HG03442 (cell line): ENCODE measurements around the gene LYPD1.

Source experiments
- ATAC-seq: cut with Tn5 transposase; IDR thresholded peaks from one replicate; pipeline ENCODE4 v1.9.1; 2021; ENCODE audit warnings: mild to moderate bottlenecking, moderate library complexity; ENCODE audit not compliant: unreplicated experiment

LYPD1 gene

GRCh38 chr2:132599556-132599955, 70.4 kb downstream of the LYPD1 start:
- ATAC-seq: no peak

DNA sequence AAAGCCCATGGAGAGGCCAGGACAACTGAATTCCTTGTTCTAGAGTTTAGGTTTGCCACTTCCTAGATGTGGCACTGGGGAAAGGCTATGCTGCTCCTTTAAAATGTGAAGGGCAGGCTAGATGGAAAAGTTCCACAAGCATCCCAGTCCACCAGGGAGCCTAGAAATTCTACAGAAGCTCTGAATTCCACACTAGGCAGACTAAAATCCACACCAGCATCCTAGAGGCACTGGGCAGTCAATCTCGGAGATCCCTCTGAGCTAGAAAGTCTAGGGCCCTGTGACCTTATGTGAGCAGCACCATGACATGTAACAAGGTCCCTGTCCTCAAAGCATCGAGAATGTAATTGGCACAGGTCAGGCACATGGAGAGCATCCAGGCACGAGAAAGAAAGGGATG, 71.5 kb downstream of the LYPD1 start:
- no peak for ATAC-seq

- ATAC-seq: no peak
Measured at GRCh38 chr2:132597831-132598230, 72.2 kb downstream of the LYPD1 start.

- ATAC-seq: no peak
Measured at GRCh38 chr2:132597166-132597565, 72.8 kb downstream of the LYPD1 start.

DNA sequence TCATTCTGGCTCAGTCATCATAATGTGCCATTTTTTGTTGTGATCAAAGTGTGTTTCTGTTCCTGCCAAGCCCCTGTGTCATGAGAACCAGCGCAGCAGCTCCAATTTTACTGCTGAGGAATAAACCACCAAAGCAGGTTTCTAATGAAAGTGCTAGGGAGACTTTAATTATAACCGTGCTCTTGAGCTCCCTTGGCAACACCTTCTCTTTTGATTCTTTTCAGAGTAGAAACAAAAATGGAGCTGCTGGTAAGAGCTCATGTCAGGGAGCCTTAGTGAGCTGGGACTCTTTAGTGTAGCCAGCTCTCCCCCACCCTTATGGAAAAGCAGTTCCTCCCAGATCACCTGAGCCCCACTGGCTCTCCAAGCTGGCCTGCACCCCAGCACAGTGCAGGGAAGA, 74.3 kb downstream of the LYPD1 start:
- no peak for ATAC-seq

GRCh38 chr2:132595186-132595585, 74.8 kb downstream of the LYPD1 start:
- no peak for ATAC-seq
